ENCODE results near the gene RBM22. TPM values are rescaled to one million over a fixed set of nuclear protein-coding genes. Genes with fewer than 3 reads are reported as not detected.

The RBM22 gene
- total RNA-seq, 1 donor from 2014 or later = 65.8 TPM

DNA sequence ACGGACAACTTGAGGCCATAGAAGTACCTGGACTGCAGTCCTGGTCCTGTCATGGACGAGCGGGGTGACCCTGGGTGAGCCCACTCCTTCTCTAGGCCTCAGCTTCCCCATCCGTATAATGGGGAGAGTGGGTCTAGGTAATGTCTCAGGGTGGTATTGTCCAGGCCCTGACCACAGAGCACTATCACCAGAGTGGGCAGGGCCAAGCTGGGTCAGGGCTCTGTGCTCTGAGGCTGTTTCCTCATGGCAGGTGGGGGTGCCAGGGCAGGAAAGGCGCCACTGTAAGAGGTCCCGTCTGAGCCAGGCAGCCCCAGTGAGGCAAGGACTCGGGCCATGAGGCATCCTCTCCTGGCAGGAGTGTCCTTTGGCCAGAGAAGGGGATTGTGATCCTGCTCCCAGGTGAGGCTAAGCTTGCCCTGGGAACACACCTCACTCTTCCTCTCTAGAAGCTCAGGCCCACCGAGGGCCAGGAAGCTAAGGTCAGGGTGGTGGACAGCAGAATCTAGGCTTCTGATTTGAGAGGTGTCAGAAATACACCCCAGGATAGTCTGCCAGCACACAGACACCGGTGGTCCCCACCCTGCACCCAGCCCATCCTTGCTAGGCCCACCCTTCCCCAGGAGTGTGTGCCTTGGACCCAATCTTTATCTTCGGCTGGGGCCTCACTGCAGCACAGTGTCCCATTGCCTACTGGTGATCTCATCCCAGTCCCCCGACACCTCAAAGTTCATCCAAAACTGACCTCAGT lies 41.3 kb downstream of the RBM22 start:
- Mint-ChIP-seq H3K27me3 (peaks cover 26% of the 10 kb centered on the region), H3K4me1 (ENCODE audit: unreplicated experiment) (peaks cover 38% of the 10 kb centered on the region), H3K27ac (no peak overlapping the region), H3K4me3 (no peak overlapping the region), H3K36me3 (no peaks in the 10 kb centered on the region), H3K9me3 (no peaks in the 10 kb centered on the region)
- TF ChIP-seq, protein P1, sequence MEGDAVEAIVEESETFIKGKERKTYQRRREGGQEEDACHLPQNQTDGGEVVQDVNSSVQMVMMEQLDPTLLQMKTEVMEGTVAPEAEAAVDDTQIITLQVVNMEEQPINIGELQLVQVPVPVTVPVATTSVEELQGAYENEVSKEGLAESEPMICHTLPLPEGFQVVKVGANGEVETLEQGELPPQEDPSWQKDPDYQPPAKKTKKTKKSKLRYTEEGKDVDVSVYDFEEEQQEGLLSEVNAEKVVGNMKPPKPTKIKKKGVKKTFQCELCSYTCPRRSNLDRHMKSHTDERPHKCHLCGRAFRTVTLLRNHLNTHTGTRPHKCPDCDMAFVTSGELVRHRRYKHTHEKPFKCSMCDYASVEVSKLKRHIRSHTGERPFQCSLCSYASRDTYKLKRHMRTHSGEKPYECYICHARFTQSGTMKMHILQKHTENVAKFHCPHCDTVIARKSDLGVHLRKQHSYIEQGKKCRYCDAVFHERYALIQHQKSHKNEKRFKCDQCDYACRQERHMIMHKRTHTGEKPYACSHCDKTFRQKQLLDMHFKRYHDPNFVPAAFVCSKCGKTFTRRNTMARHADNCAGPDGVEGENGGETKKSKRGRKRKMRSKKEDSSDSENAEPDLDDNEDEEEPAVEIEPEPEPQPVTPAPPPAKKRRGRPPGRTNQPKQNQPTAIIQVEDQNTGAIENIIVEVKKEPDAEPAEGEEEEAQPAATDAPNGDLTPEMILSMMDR (conservative IDR thresholded peaks at IDR 0.05) = no peak
- DNase-seq (ENCODE audit: extremely low spot score, unreplicated experiment) = no peak

DNA sequence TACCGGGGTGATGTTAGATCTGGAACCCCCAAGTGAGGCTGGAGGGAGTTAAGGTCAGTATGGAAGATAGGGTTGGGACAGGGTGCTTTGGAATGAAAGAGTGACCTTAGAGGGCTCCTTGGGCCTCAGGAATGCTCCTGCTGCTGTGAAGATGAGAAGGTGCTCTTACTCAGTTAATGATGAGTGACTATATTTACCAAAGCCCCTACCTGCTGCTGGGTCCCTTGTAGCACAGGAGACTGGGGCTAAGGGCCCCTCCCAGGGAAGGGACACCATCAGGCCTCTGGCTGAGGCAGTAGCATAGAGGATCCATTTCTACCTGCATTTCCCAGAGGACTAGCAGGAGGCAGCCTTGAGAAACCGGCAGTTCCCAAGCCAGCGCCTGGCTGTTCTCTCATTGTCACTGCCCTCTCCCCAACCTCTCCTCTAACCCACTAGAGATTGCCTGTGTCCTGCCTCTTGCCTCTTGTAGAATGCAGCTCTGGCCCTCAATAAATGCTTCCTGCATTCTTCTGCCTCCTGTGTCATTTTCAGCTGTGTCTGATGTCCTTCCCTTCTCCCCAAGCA lies 42.1 kb downstream of the RBM22 start:
- peaks cover 23% of the 10 kb centered on the region for H3K27me3 Mint-ChIP-seq
- no peak overlapping the region for H3K27ac Mint-ChIP-seq
- peak overlapping the region; percentile 37 for H3K4me3 Mint-ChIP-seq
- H3K4me1 Mint-ChIP-seq (ENCODE audit: unreplicated experiment) = peaks cover 34% of the 10 kb centered on the region
- no peak for DNase-seq (ENCODE audit: extremely low spot score, unreplicated experiment)
- no peaks in the 10 kb centered on the region for H3K9me3 Mint-ChIP-seq
- H3K36me3 Mint-ChIP-seq = no peaks in the 10 kb centered on the region
- TF ChIP-seq, protein P1 (conservative IDR thresholded peaks at IDR 0.05) = no peak

DNA sequence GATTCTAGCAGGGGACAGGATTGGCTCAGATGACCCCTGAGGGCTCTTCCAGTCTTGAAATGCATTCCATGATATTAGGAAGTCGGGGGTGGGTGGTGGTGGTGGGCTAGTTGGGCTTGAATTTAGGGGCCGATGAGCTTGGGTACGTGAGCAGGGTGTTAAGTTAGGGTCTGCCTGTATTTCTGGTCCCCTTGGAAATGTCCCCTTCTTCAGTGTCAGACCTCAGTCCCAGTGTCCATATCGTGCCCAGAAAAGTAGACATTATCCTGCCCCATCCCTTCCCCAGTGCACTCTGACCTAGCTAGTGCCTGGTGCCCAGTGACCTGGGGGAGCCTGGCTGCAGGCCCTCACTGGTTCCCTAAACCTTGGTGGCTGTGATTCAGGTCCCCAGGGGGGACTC lies 42.7 kb downstream of the RBM22 start:
- Mint-ChIP-seq H3K36me3 (no peaks in the 10 kb centered on the region), H3K4me1 (ENCODE audit: unreplicated experiment) (peaks cover 37% of the 10 kb centered on the region), H3K27ac (peak overlapping the region; percentile 14), H3K27me3 (peaks cover 23% of the 10 kb centered on the region), H3K4me3 (peak overlapping the region; percentile 73), H3K9me3 (no peaks in the 10 kb centered on the region)
- DNase-seq (ENCODE audit: extremely low spot score, unreplicated experiment) = no peak
- TF ChIP-seq, protein P1 (conservative IDR thresholded peaks at IDR 0.05) = no peak

DNA sequence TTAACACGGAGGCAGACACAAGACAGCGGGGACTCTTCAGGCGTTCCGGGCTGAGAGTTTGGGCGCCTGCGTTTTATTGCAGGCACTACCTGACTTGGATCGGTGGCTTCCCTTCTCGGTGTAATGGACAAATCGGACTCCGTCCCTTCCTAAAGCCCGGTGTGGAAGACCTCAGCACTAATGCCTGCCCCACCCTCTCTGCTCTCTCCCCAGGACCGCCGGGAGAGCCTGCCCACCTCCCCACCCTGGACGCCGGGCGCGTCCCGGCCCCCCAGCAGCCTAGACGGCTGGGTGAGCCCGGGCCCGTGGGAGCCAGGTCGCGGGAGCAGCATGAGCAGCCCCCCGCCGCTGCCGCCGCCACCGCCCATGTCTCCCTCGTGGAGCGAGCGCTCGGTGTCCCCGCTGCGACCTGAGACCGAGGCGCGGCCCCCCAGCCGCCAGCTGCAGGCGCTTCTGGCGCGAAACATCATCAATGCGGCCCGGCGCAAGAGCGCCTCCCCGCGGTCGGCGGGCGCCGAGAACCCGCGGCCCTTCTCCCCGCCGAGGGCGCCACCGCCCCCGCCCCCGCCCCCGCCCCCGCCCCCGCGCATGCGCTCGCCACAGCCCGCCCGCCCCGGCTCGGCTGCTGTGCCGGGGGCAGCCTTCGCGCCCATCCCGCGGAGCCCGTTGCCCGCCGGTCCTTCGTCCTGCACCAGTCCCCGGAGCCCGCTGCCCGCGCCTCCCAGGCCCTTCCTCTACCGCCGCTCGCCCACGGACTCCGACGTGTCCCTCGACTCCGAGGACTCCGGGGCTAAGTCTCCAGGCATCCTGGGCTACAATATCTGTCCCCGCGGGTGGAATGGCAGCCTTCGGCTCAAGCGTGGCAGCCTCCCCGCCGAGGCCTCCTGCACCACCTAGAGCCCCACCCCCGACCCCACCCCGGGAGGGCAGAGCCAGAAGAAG lies 44.4 kb downstream of the RBM22 start:
- no peak overlapping the region for H3K27ac Mint-ChIP-seq
- peak; percentile 88 for DNase-seq (ENCODE audit: extremely low spot score, unreplicated experiment)
- TF ChIP-seq, protein P1 (conservative IDR thresholded peaks at IDR 0.05) = peak; percentile 85
- peaks cover 17% of the 10 kb centered on the region for H3K27me3 Mint-ChIP-seq
- H3K4me3 Mint-ChIP-seq = peak overlapping the region; percentile 80
- H3K9me3 Mint-ChIP-seq = no peaks in the 10 kb centered on the region
- peaks cover 47% of the 10 kb centered on the region for H3K4me1 Mint-ChIP-seq (ENCODE audit: unreplicated experiment)
- no peaks in the 10 kb centered on the region for H3K36me3 Mint-ChIP-seq

DNA sequence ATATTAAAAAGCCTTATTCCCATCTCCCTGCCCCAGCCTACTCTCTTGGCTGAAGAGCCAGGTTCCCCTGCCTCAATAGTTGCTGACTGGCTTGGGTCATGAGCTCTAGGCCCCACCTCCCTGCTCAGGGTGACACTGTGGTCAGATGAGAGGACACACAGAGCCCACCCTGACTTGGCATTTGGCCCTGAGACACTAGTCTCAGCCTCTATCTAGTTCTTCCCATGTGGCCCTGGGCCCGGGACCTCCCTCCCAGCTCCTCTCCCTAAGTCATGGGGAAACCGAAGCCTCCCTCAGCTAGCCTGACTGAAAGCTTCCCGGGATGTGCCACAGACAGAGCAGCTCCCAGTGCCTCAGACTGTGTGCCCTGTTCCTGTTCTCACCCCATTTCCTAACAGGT lies 45.6 kb downstream of the RBM22 start:
- Mint-ChIP-seq H3K9me3 (no peaks in the 10 kb centered on the region), H3K27ac (no peak overlapping the region), H3K36me3 (no peaks in the 10 kb centered on the region), H3K27me3 (peaks cover 13% of the 10 kb centered on the region), H3K4me1 (ENCODE audit: unreplicated experiment) (peaks cover 43% of the 10 kb centered on the region), H3K4me3 (peak overlapping the region; percentile 34)
- no peak for DNase-seq (ENCODE audit: extremely low spot score, unreplicated experiment)
- TF ChIP-seq, protein P1 (conservative IDR thresholded peaks at IDR 0.05) = no peak
